Measurements from ENCODE around the gene NFKBIL1.
"Not testable (repeated sequence)": the region's sequence is repeated elsewhere in the genome, so short reads cannot be mapped to it uniquely, and the experiment has no call there.

The NFKBIL1 gene, protein sequence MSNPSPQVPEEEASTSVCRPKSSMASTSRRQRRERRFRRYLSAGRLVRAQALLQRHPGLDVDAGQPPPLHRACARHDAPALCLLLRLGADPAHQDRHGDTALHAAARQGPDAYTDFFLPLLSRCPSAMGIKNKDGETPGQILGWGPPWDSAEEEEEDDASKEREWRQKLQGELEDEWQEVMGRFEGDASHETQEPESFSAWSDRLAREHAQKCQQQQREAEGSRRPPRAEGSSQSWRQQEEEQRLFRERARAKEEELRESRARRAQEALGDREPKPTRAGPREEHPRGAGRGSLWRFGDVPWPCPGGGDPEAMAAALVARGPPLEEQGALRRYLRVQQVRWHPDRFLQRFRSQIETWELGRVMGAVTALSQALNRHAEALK

DNA sequence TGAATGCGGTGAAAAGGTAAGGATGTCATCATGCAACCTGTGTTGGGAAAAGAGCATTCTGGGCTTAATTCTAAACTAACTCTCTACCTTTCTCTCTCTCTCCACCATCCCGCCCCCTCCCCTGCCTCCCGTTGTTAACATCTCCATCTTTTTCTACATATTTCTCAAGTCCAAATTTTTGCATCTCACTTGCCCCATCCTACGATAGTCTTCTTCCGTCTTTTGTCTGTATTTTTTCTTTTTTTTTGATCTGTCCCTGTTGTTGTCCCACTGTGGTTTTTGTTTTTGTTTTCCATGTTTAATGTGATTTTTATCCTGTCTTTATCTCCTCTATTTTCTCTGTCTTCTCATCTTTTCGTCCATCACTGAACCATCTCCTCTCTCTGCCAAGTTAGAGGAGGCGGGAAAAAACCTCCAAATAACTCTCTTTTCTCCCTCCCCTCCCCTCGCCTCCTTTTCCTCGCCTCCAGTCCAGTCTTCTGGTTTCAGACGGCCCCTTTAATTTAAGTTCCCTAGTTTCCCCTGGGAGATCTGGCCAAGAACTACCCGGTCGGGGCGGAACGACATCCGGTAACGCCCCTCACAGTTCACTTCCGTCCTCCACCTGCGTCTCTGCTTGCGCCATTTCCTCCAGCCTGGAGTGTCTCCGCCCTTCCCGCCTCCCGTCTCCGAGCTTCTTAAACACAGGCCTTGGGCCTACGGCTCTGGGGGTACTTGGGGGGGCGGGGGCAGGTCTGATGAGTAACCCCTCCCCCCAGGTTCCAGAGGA lies at the start of gene NFKBIL1:
Gene NFKBIL1 (plus strand): TSS at position 651 of the 769 bp plus-strand sequence. CDS start 87 bp downstream, at position 738.
- DNase-seq, result peak; percentile 93

DNA sequence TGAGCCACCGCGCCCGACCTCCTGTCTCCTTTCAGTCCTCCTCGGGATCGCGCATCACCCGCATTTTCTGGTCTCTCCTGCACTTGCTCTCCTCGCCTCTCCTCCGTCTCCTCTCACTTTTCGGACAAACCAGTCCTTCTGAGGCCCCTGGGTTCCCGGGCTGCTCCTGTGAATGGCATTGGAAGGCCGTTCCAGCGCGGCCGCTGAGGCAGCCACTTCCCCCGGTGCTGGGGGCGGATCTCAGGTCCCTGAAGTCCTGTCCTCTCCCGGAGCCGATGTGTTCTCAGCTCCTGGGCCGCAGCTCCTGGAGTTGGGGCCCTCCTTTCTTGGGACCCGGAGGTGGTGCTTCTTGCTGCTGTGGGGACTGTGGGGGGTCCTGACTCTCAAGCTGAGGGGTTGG lies 48.7 kb upstream of the NFKBIL1 start:
- DNase-seq, result no peak

DNA sequence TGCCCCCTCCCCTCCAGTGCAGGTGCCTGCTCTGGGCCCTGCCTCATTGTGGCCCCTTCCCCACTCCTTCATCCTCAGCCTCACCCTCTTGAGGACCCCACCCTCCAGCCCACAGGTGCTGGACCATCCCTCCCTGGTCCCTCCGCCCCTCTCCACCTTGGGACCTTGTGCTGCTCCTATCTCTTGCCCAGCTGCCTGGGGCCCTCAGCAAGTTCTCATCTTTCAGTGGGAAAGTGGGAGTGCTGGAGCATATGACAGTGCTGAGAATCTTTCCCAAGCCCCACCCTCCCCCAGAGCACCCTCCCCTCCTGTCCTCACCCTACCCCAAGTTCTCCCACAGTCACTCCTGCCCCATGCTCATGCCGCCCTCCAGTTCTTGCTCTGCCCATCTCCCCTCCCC lies 47.8 kb upstream of the NFKBIL1 start:
- not testable (repeated sequence) for DNase-seq

DNA sequence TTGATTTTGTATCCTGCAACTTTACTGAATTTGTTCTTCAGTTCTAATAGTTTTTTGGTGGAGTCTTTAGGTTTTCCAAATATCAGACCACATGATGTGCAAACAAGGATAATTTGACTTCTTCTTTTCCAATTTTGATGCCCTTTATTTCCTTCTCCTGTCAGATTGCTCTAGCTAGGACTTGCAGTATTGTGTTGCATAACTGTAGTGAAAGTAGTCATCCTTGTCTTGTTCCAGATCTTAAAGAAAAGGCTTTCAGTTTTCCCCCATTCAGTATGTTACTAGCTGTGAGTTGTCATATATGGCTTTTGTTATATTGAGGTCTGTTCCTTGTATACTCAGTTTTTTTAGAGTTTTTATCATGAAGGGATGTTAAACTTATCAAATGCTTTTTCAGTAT lies 44.8 kb upstream of the NFKBIL1 start:
- DNase-seq, result no peak

DNA sequence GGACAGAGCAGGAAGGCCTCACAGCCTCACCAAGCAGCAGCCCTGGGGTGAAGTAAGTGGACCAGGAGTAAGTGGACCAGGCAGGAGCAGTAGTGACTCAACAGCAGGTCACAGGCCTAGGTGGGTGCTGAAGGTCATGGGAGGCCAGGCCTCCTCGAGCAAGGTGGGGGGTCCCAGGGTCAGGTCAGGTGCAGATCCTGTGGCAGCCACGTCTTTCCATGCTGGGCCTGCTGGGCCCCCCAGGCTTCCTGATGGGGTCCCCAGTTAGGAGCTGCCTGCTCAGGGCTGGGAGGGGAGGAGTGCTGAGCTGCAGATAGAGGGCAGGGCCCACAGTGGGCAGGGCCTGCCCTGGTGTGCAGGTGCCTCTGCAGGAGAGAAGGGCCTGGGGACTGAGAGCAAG lies 38.4 kb upstream of the NFKBIL1 start:
- DNase-seq, result not testable (repeated sequence)

DNA sequence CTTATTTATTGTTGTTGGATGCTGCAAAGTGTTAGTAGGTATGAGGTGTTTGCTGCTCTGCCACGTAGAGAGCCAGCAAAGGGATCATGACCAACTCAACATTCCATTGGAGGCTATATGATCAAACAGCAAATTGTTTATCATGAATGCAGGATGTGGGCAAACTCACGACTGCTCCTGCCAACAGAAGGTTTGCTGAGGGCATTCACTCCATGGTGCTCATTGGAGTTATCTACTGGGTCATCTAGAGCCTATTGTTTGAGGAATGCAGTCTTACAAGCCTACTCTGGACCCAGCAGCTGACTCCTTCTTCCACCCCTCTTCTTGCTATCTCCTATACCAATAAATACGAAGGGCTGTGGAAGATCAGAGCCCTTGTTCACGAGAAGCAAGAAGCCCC lies 37.4 kb upstream of the NFKBIL1 start:
- DNase-seq, result no peak

DNA sequence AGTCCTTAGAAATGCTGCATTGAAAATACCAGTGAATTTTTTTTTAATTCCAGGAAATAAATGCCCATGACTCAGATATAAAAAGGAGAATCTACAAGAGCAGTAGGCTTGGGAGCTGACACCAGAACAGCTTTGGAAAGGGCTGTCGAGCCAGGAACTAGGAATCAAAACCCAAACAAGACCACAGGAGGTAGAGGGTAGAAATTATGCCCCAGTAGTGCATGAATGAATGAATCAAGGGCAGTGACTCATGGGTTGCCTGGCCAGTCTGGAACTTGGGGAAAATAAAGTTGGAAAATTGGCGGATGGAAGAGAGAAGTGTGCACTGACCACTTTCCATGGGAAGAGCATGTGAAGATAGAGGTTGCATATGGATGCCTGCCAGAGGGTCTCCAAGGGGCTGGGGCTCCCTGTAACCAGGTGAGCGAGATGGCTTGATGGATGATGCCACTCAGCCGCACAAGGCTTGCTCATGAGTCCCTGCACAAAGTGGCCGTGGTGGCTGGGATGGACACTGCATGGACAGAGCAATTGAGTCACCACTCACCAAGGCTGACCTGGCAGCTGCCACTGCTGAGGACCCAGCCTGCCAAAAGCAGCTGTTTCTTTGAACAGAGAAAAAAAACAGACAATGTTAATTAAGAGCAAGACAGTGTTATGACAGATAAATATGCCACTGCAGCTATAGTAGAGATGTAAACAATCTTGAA lies 33.8 kb upstream of the NFKBIL1 start:
- no peak for DNase-seq

DNA sequence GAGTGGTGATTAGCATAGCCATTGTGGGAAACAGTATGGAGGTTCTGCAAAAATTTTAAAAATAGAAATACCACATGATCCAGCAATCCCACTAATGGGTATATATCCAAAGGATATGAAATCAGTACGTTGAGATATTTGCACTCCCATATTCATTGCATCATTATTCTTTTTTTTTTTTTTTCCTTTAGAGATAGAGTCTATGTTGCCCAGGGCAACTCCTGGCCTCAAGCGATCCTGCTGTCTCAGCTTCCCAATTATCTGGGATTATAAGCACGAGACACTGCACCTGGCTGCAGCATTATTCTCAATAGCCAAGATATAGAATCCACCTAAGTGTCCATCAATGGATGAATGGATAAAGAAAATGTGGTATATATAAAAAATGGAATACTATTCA lies 25.6 kb upstream of the NFKBIL1 start:
- DNase-seq, result no peak

DNA sequence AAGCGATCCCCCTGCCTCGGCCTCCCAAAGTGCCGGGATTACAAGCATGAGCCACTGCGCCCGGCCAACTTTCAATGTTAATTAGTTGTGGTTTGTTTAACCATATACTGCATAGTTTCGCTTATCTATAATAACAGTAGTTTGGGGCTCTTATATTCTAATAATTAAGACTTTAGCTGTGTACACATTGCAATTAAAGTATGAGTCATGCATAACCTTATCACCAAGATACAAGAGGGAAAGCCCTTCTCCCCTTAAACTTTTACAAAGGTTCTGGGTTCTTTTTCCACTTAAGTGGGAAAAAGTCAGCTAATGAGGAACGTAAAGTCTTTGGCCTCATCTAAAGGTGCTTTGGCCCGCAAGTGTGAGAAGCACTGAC lies 21.9 kb upstream of the NFKBIL1 start:
- no peak for DNase-seq

DNA sequence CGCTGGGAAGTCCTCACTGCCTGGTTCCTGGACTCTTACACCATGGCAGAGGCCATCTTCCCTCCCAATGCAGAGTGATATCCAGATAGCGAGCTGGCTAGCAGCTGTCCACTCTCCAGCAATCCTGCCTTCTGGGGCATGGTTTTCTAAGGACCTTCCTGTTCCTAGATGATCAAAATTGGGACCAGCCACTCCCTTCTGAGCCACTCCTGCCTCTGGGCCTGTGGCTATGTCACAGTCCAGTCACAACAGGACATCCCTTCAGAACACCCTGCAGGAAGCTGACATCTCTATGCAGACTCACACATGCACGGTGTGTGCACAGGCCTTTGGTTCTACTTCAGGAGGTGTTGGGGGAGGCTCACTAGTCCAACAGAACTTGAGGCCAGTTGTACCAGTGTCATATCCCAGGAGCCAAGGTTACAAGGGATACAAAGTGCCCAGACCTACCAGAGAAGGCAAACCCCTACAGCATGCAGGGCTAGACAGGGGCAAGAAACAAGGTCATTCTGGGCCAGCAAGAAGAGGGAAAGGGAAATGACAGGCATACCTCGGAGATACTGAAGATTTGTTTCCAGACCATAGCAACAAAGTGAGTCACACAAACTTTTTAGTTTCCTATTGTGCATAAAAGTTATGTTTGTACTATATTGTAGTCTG lies 21.3 kb upstream of the NFKBIL1 start:
- DNase-seq, result no peak

DNA sequence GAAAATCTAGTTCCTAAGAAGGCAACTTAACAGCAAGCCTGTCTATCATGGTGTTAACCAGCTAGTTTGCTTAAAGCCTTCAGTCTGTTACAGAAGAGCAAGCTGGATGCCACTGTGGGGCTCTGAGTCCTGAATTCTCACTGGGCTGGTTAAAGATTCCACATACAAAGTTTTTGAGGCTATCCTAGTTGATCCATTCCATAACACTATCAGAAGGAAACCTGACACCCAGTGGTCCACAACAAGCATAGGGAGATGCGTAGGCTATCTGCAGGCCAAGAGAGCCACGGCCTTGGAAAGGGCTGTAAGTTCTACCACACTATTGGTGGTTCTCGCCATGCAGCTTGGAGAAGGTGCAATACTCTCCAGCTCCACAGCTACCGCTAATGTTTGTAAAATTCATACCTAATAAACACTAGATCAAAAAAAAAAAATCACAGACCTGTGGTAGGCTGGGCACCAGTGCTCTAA lies 19.1 kb upstream of the NFKBIL1 start:
- DNase-seq, result no peak

DNA sequence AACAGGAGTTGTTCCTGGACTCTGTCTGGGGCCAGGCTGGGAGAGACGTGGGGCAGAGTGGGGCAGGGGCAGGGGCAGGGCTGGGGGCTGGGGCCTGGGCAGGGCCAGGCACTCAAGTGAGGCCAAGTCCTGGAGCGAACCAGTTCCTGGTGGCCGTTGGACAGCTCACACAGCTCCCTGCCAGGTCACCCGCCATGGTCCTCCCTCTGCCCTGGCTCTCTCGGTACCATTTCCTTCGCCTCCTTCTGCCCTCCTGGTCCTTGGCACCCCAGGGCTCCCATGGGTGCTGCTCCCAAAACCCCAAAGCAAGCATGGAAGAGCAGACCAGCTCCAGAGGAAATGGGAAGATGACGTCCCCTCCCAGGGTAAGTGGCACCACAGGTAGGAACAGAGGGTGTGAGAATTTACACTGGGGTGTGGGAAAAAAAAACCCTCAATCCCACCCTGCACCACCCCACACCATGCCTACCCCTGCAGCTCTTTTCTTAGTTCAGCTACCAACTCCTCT lies 18.5 kb upstream of the NFKBIL1 start, which contains the start of gene MCCD1:
Gene MCCD1 (plus strand): TSS at position 142 of the 508 bp plus-strand sequence. CDS start 53 bp downstream, at position 195.
- DNase-seq, result no peak

DNA sequence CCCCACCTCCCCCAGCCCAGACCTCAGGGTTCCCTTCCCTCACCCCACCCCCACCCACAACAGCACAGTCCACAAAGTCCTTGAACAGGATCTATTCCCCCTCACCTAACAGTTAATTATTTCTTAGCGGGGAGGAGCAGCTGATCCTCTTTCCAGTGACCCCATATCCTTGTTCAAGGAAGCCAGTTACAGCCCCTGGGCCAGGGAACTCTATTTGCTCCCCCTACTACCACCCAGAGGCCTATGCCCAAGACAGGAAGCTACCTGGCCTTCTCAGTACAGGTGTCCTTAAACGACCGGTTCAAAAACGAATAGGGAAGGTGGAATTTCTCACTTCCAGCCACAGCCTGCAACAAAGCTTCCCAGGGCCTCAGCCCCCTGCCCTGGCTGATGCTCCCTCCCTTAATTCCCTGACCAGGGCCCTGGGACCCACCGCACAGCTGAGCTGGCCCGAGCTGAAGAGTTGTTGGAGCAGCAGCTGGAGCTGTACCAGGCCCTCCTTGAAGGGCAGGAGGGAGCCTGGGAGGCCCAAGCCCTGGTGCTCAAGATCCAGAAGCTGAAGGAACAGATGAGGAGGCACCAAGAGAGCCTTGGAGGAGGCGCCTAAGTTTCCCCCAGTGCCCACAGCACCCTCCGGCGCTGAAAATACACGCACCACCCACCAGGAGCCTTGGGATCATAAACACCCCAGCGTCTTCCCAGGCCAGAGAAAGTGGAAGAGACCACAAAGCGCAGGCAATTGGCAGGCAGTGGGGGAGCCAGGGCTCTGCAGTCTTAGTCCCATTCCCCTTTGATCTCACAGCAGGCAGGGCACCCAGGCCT lies 17.9 kb upstream of the NFKBIL1 start:
- no peak for DNase-seq

DNA sequence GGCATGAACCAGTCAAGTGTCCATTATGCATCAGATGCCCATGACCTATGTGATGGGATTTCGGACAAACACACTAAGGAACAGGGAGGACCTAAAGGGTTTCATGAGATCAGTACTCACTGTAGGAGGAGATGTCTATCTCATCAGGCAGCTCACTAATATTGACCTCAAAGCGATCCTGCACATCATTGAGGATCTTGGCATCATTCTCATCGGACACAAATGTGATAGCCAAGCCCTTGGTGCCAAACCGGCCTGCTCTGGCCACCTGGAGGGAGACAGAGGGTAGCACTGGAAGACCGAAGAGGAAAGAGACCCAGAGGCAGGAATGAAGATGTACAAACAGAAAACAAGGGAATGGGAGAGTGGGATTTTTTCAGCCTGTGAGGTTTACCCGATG lies 16.7 kb upstream of the NFKBIL1 start:
- no peak for DNase-seq

DNA sequence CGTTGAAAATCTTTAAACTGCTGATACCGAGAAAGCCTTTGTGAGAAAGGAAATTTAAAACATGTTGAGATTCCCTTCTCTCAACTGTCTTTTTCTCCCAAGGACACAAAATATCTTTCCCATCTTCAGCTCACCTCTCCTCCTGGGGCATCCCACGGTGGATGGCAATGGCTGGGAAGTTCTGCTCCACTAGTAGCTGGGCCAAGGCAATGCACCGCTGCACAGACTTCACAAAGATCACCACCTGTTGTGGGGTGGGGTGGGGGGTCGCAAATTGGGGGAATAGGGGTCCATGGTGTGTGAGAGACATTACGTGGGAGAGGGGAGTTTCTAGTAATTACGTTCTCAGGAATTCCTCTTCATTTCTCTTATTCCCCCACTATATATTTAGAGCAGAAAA lies 16.2 kb upstream of the NFKBIL1 start:
- no peak for DNase-seq

DNA sequence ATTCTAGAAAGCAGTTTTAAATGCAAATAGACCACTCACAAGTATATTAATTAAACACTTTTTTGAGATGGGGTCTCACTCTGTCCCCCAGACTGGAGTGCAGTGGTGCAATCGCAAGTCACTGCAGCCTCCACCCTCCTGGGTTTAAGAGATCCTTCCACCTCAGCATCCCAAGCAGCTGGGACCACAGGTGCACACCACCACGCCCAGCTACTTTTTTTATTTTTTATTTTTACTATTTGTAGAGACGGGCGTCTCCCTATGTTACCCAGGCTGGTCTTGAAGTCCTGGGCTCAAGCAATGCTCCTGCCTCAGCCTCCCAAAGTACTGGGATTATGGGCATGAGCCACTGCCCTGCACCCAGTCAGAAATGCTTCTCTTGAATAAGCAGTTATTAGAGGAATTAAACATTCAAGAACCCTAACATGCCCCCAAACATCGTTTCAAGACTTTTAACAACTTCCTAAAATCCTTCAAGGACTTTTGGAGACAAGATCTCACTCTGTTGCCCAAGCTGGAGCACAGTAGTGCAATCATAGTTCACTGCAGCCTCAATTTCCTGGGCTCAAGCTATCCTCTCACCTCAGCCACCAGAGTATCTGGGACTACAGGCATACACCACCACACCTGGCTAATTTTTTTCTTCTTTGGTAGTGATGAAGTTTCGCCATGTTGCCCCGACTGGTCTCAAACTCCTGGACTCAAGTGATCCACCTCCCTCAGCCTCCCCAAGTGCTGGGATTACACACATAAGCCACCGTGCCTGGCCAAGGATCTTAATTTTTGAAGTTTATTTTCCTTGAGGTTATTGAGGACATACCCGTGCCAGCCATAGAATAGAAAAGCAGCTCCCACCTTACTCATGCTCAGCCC lies 15.4 kb upstream of the NFKBIL1 start:
- no peak for DNase-seq

DNA sequence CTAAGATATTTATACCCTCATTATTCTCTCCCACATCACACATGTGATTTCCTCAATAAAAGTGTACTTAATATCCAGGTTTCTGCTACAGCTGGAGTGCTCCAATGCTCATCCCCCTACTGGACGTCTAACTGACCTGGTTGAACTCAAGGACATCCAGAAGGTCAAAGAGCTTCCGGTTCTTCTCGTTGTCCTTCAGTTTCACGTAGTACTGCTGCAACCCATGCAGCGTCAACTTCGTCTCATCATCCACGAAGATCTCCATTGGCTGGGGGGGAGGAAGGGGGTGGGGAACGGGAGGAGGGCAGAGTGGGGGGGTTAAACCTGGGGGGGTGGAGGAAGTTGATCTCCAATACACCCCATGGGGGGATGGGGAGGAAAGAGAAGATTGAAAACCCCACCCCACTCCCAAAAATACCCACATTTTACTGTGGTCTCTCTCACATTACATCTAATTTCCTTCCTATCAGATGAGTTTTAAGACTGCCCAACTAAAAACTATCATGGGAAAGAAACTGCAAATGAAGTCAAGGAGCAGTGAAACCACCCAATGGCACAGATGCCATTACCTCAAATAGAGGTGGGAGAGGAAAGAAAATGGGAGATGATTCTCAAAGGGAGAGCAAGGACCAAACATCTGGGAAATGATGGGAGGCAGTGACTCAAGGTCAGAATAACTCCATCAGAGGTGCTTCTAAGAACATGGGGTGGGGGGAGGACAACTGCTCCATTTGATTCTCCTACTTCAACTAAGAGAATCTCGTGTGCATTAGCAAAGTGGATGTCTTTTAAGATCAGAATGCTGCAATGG lies 14.6 kb upstream of the NFKBIL1 start:
- no peak for DNase-seq

DNA sequence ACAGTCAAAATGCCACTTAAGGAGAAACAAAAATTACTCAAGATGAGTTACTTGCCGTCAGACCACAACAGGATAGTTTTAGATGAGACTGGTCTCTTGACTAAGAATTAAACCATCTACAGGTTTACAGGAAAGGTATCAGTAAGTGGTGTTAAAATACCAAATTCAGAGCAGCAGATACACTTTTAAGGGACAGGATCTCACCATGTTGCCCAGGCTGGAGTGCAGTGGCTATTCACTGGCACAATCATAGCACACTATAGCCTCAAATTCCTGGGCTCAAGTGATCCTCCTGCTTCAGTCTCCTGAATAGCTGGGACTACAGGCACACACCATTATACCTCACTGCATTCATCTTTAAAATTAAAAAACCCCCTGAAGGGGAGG lies 14.0 kb upstream of the NFKBIL1 start:
- no peak for DNase-seq

DNA sequence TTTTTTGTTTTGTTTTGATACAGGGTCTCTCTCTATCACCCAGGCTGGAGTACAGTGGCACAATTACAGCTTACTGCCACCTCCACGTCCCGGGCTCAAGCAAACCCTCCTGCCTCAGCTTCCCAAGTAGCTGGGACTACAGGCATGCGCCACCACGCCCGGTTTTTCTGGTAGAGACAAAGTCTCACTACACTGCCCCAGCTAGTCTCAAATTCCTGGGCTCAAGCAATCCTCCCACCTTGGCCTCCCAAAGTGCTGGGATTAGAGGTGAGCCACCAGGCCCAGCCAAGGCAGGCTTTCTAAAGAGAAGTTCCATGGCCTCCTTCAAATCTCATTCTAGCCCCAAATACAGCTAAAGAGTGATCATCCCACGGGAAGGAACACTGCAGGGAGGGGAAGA lies 13.4 kb upstream of the NFKBIL1 start:
- no peak for DNase-seq

DNA sequence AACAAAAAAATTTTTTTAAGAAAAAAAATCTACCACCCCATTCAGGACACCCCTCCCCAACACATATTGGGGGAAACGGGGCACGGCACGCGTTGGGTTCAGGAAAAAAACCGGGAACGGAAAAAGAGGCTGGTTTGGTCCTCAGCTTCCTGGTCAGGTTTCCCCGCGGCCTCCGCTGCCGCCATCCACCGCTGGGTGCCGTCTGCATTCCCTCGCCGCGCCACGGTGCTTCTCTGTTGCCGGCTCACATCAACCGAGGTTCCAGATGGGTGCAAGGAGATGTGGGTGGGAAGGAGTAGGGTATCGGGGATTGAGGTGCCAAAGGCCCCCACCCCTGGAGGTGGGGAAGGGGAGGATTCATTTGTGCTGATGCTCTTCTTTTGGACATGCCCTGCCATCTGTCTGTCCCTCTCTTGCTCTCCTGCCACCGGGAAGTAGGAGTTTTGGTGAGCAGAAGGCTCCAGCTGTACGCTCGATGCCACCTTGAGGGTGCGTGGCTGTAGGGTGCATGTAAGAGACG lies 12.8 kb upstream of the NFKBIL1 start:
- no peak for DNase-seq
